GM21423 (cell line): ENCODE measurements around the gene CYP11A1.

Source experiments
- ATAC-seq: cut with Tn5 transposase; IDR thresholded peaks from one replicate; pipeline ENCODE4 v1.9.1; 2021; ENCODE audit warnings: mild to moderate bottlenecking, moderate library complexity; ENCODE audit not compliant: unreplicated experiment

CYP11A1 gene

GRCh38 chr15:74306781-74307217 lies 60.6 kb downstream of the CYP11A1 start:
- ATAC-seq, result no peak

GRCh38 chr15:74305687-74306086 lies 61.8 kb downstream of the CYP11A1 start:
- ATAC-seq, result no peak

- no peak for ATAC-seq
Measured at GRCh38 chr15:74304431-74304830, 63.0 kb downstream of the CYP11A1 start.

GRCh38 chr15:74303741-74304309 lies 63.6 kb downstream of the CYP11A1 start:
- ATAC-seq, result no peak

- ATAC-seq, result no peak
Measured at GRCh38 chr15:74302821-74303359, 64.6 kb downstream of the CYP11A1 start.

- no peak for ATAC-seq
Measured at GRCh38 chr15:74301583-74302361, 65.7 kb downstream of the CYP11A1 start.

- no peak for ATAC-seq
Measured at GRCh38 chr15:74300057-74300795, 67.2 kb downstream of the CYP11A1 start.

- no peak for ATAC-seq
Measured at GRCh38 chr15:74297887-74298286, 69.6 kb downstream of the CYP11A1 start.

- no peak for ATAC-seq
Measured at GRCh38 chr15:74295800-74296199, 71.6 kb downstream of the CYP11A1 start.

GRCh38 chr15:74294010-74294409 lies 73.4 kb downstream of the CYP11A1 start:
- ATAC-seq, result no peak

- no peak for ATAC-seq
Measured at GRCh38 chr15:74293021-74293810, 74.2 kb downstream of the CYP11A1 start.

GRCh38 chr15:74291101-74292071 lies 76.1 kb downstream of the CYP11A1 start:
- ATAC-seq, result no peak

- no peak for ATAC-seq
Measured at GRCh38 chr15:74290645-74291044, 76.8 kb downstream of the CYP11A1 start.

GRCh38 chr15:74289671-74290070 lies 77.8 kb downstream of the CYP11A1 start:
- no peak for ATAC-seq
